ENCODE results near the gene AGT.

Gene AGT

GRCh38 chr1:230694991-230695390, 18.9 kb downstream of the AGT start:
- H3K27ac ChIP-seq (ENCODE audit: low read length) = no peak overlapping the region
- no peak overlapping the region for H3K4me3 ChIP-seq (ENCODE audit: low read length)
- no peak overlapping the region for H3K9ac ChIP-seq (ENCODE audit: low read length)
- H3K9me3 ChIP-seq (ENCODE audit: control insufficient read depth, low read depth, low read length) = no peaks in the 10 kb centered on the region
- H3K4me1 ChIP-seq (ENCODE audit: control insufficient read depth, low read depth, low read length) = no peaks in the 10 kb centered on the region
- no peaks in the 10 kb centered on the region for H3K27me3 ChIP-seq (ENCODE audit: control insufficient read depth, insufficient read depth, low read length)
- peaks cover 20% of the 10 kb centered on the region for H3K36me3 ChIP-seq (ENCODE audit: control insufficient read depth, low read depth, low read length)

GRCh38 chr1:230694464-230694863, 19.5 kb downstream of the AGT start:
- no peak overlapping the region for H3K9ac ChIP-seq (ENCODE audit: low read length)
- no peaks in the 10 kb centered on the region for H3K27me3 ChIP-seq (ENCODE audit: control insufficient read depth, insufficient read depth, low read length)
- no peaks in the 10 kb centered on the region for H3K9me3 ChIP-seq (ENCODE audit: control insufficient read depth, low read depth, low read length)
- H3K4me3 ChIP-seq (ENCODE audit: low read length) = no peak overlapping the region
- no peaks in the 10 kb centered on the region for H3K4me1 ChIP-seq (ENCODE audit: control insufficient read depth, low read depth, low read length)
- peaks cover 25% of the 10 kb centered on the region for H3K36me3 ChIP-seq (ENCODE audit: control insufficient read depth, low read depth, low read length)
- H3K27ac ChIP-seq (ENCODE audit: low read length) = no peak overlapping the region

GRCh38 chr1:230693777-230694176, 20.1 kb downstream of the AGT start:
- Histone ChIP-seq H3K9ac (ENCODE audit: low read length) (no peak overlapping the region), H3K9me3 (ENCODE audit: control insufficient read depth, low read depth, low read length) (no peaks in the 10 kb centered on the region), H3K4me3 (ENCODE audit: low read length) (no peak overlapping the region), H3K4me1 (ENCODE audit: control insufficient read depth, low read depth, low read length) (no peaks in the 10 kb centered on the region), H3K36me3 (ENCODE audit: control insufficient read depth, low read depth, low read length) (peaks cover 29% of the 10 kb centered on the region), H3K27me3 (ENCODE audit: control insufficient read depth, insufficient read depth, low read length) (no peaks in the 10 kb centered on the region), H3K27ac (ENCODE audit: low read length) (no peak overlapping the region)

GRCh38 chr1:230693221-230693620, 20.7 kb downstream of the AGT start:
- Histone ChIP-seq H3K27ac (ENCODE audit: low read length) (no peak overlapping the region), H3K4me1 (ENCODE audit: control insufficient read depth, low read depth, low read length) (no peaks in the 10 kb centered on the region), H3K36me3 (ENCODE audit: control insufficient read depth, low read depth, low read length) (peaks cover 34% of the 10 kb centered on the region), H3K27me3 (ENCODE audit: control insufficient read depth, insufficient read depth, low read length) (no peaks in the 10 kb centered on the region), H3K9ac (ENCODE audit: low read length) (no peak overlapping the region), H3K9me3 (ENCODE audit: control insufficient read depth, low read depth, low read length) (no peaks in the 10 kb centered on the region), H3K4me3 (ENCODE audit: low read length) (no peak overlapping the region)

- H3K27me3 ChIP-seq (ENCODE audit: control insufficient read depth, insufficient read depth, low read length) = no peaks in the 10 kb centered on the region
- H3K9ac ChIP-seq (ENCODE audit: low read length) = no peak overlapping the region
- H3K4me1 ChIP-seq (ENCODE audit: control insufficient read depth, low read depth, low read length) = no peaks in the 10 kb centered on the region
- H3K4me3 ChIP-seq (ENCODE audit: low read length) = no peak overlapping the region
- no peak overlapping the region for H3K27ac ChIP-seq (ENCODE audit: low read length)
- H3K36me3 ChIP-seq (ENCODE audit: control insufficient read depth, low read depth, low read length) = peaks cover 50% of the 10 kb centered on the region
- no peaks in the 10 kb centered on the region for H3K9me3 ChIP-seq (ENCODE audit: control insufficient read depth, low read depth, low read length)
Observed at GRCh38 chr1:230691615-230692014, 22.3 kb downstream of the AGT start.

GRCh38 chr1:230690101-230690500, 23.8 kb downstream of the AGT start:
- no peaks in the 10 kb centered on the region for H3K4me1 ChIP-seq (ENCODE audit: control insufficient read depth, low read depth, low read length)
- peaks cover 64% of the 10 kb centered on the region for H3K36me3 ChIP-seq (ENCODE audit: control insufficient read depth, low read depth, low read length)
- H3K27ac ChIP-seq (ENCODE audit: low read length) = no peak overlapping the region

GRCh38 chr1:230686747-230687146, 27.2 kb downstream of the AGT start:
- peaks cover 68% of the 10 kb centered on the region for H3K36me3 ChIP-seq (ENCODE audit: control insufficient read depth, low read depth, low read length)
- no peaks in the 10 kb centered on the region for H3K27me3 ChIP-seq (ENCODE audit: control insufficient read depth, insufficient read depth, low read length)
- no peak overlapping the region for H3K27ac ChIP-seq (ENCODE audit: low read length)
- no peaks in the 10 kb centered on the region for H3K4me1 ChIP-seq (ENCODE audit: control insufficient read depth, low read depth, low read length)
- H3K4me3 ChIP-seq (ENCODE audit: low read length) = no peak overlapping the region
- no peak overlapping the region for H3K9ac ChIP-seq (ENCODE audit: low read length)
- H3K9me3 ChIP-seq (ENCODE audit: control insufficient read depth, low read depth, low read length) = no peaks in the 10 kb centered on the region

More at GRCh38 chr1:230690101-230690500, 23.8 kb downstream of the AGT start:
- Histone ChIP-seq H3K4me3 (ENCODE audit: low read length) (no peak overlapping the region), H3K9ac (ENCODE audit: low read length) (no peak overlapping the region), H3K9me3 (ENCODE audit: control insufficient read depth, low read depth, low read length) (no peaks in the 10 kb centered on the region), H3K27me3 (ENCODE audit: control insufficient read depth, insufficient read depth, low read length) (no peaks in the 10 kb centered on the region)

- Histone ChIP-seq H3K36me3 (ENCODE audit: control insufficient read depth, low read depth, low read length) (peaks cover 73% of the 10 kb centered on the region), H3K27ac (ENCODE audit: low read length) (no peak overlapping the region), H3K9ac (ENCODE audit: low read length) (no peak overlapping the region), H3K27me3 (ENCODE audit: control insufficient read depth, insufficient read depth, low read length) (no peaks in the 10 kb centered on the region), H3K4me3 (ENCODE audit: low read length) (no peak overlapping the region), H3K4me1 (ENCODE audit: control insufficient read depth, low read depth, low read length) (no peaks in the 10 kb centered on the region), H3K9me3 (ENCODE audit: control insufficient read depth, low read depth, low read length) (no peaks in the 10 kb centered on the region)
Observed at GRCh38 chr1:230684998-230685397, 28.9 kb downstream of the AGT start.

GRCh38 chr1:230684146-230684545, 29.8 kb downstream of the AGT start:
- no peak overlapping the region for H3K9ac ChIP-seq (ENCODE audit: low read length)
- no peaks in the 10 kb centered on the region for H3K9me3 ChIP-seq (ENCODE audit: control insufficient read depth, low read depth, low read length)
- no peaks in the 10 kb centered on the region for H3K4me1 ChIP-seq (ENCODE audit: control insufficient read depth, low read depth, low read length)
- H3K27me3 ChIP-seq (ENCODE audit: control insufficient read depth, insufficient read depth, low read length) = no peaks in the 10 kb centered on the region
- H3K4me3 ChIP-seq (ENCODE audit: low read length) = no peak overlapping the region
- H3K27ac ChIP-seq (ENCODE audit: low read length) = no peak overlapping the region
- H3K36me3 ChIP-seq (ENCODE audit: control insufficient read depth, low read depth, low read length) = peaks cover 74% of the 10 kb centered on the region

- peaks cover 69% of the 10 kb centered on the region for H3K36me3 ChIP-seq (ENCODE audit: control insufficient read depth, low read depth, low read length)
- H3K4me1 ChIP-seq (ENCODE audit: control insufficient read depth, low read depth, low read length) = no peaks in the 10 kb centered on the region
- H3K27me3 ChIP-seq (ENCODE audit: control insufficient read depth, insufficient read depth, low read length) = no peaks in the 10 kb centered on the region
- no peak overlapping the region for H3K9ac ChIP-seq (ENCODE audit: low read length)
- H3K4me3 ChIP-seq (ENCODE audit: low read length) = no peak overlapping the region
- no peaks in the 10 kb centered on the region for H3K9me3 ChIP-seq (ENCODE audit: control insufficient read depth, low read depth, low read length)
- H3K27ac ChIP-seq (ENCODE audit: low read length) = no peak overlapping the region
Observed at GRCh38 chr1:230682882-230683610, 30.9 kb downstream of the AGT start.

GRCh38 chr1:230682274-230682673, 31.6 kb downstream of the AGT start:
- peaks cover 61% of the 10 kb centered on the region for H3K36me3 ChIP-seq (ENCODE audit: control insufficient read depth, low read depth, low read length)

GRCh38 chr1:230681599-230681998, 32.3 kb downstream of the AGT start:
- Histone ChIP-seq H3K4me1 (ENCODE audit: control insufficient read depth, low read depth, low read length) (no peaks in the 10 kb centered on the region), H3K36me3 (ENCODE audit: control insufficient read depth, low read depth, low read length) (peaks cover 54% of the 10 kb centered on the region), H3K9me3 (ENCODE audit: control insufficient read depth, low read depth, low read length) (no peaks in the 10 kb centered on the region)

More at GRCh38 chr1:230682274-230682673, 31.6 kb downstream of the AGT start:
- Histone ChIP-seq H3K27ac (ENCODE audit: low read length) (no peak overlapping the region), H3K9ac (ENCODE audit: low read length) (no peak overlapping the region), H3K9me3 (ENCODE audit: control insufficient read depth, low read depth, low read length) (no peaks in the 10 kb centered on the region), H3K27me3 (ENCODE audit: control insufficient read depth, insufficient read depth, low read length) (no peaks in the 10 kb centered on the region), H3K4me1 (ENCODE audit: control insufficient read depth, low read depth, low read length) (no peaks in the 10 kb centered on the region), H3K4me3 (ENCODE audit: low read length) (no peak overlapping the region)

More at GRCh38 chr1:230681599-230681998, 32.3 kb downstream of the AGT start:
- no peak overlapping the region for H3K9ac ChIP-seq (ENCODE audit: low read length)
- no peak overlapping the region for H3K27ac ChIP-seq (ENCODE audit: low read length)
- no peak overlapping the region for H3K4me3 ChIP-seq (ENCODE audit: low read length)
- H3K27me3 ChIP-seq (ENCODE audit: control insufficient read depth, insufficient read depth, low read length) = no peaks in the 10 kb centered on the region
